MM.1S (cell line): ENCODE measurements around the gene RAI1.

ENCODE experiments used
- DNase-seq: peaks from one replicate; pipeline ENCODE4 v3.0.0-alpha.2; 2015
- H2AFZ ChIP-seq: fragments of 300-600 bp; sonication (generic); 2 replicates; pipeline ENCODE4 v1.6.0; 2016; ENCODE audit warnings: antibody characterized with exemption, low read length
- H3F3A ChIP-seq: fragments of 300-600 bp; sonication (generic); 2 replicates; pipeline ENCODE4 v1.6.1; 2016; ENCODE audit warnings: mild to moderate bottlenecking, antibody characterized with exemption, low read length, moderate library complexity, mixed read lengths; ENCODE audit not compliant: insufficient read depth
- H3K27ac ChIP-seq: fragments of 300-600 bp; sonication (generic); 2 replicates; pipeline ENCODE4 v1.5.1; 2016; ENCODE audit warnings: mild to moderate bottlenecking, low read length
- H3K27me3 ChIP-seq: fragments of 300-600 bp; sonication (generic); replicated peaks from 2 replicates; pipeline ENCODE4 v1.6.0; 2016; ENCODE audit warnings: low read length; ENCODE audit not compliant: insufficient read depth
- H3K36me3 ChIP-seq: fragments of 300-600 bp; sonication (generic); replicated peaks from 2 replicates; pipeline ENCODE4 v1.6.1; 2016; ENCODE audit warnings: mild to moderate bottlenecking, low read length, mixed read lengths; ENCODE audit not compliant: insufficient read depth
- H3K4me1 ChIP-seq: fragments of 300-600 bp; sonication (generic); 2 replicates; pipeline ENCODE4 v1.6.1; 2016; ENCODE audit warnings: low read length, mixed read lengths
- H3K4me2 ChIP-seq: fragments of 300-600 bp; sonication (generic); 2 replicates; pipeline ENCODE4 v1.6.0; 2016; ENCODE audit warnings: low read depth, low read length
- H3K4me3 ChIP-seq: fragments of 300-600 bp; sonication (generic); 2 replicates; pipeline ENCODE4 v1.5.1; 2016; ENCODE audit warnings: low read length, mixed read lengths
- H3K79me2 ChIP-seq: fragments of 300-600 bp; sonication (generic); 2 replicates; pipeline ENCODE4 v1.6.1; 2016; ENCODE audit warnings: mixed run types, low read length, mixed read lengths
- H3K9ac ChIP-seq: fragments of 300-600 bp; sonication (generic); 2 replicates; pipeline ENCODE4 v1.6.1; 2016; ENCODE audit warnings: low read length, mixed read lengths
- H3K9me2 ChIP-seq: fragments of 300-600 bp; sonication (generic); replicated peaks from 2 replicates; pipeline ENCODE4 v1.6.1; 2016; ENCODE audit warnings: mild to moderate bottlenecking, low read length, mixed read lengths; ENCODE audit not compliant: insufficient read depth
- H3K9me3 ChIP-seq: fragments of 300-600 bp; sonication (generic); replicated peaks from 2 replicates; pipeline ENCODE4 v1.6.1; 2016; ENCODE audit warnings: mild to moderate bottlenecking, low read length, mixed read lengths; ENCODE audit not compliant: insufficient read depth
- H4K20me1 ChIP-seq: fragments of 300-600 bp; sonication (generic); 2 replicates; pipeline ENCODE4 v1.6.1; 2016; ENCODE audit warnings: mild to moderate bottlenecking, low read length, moderate library complexity, mixed read lengths; ENCODE audit not compliant: insufficient read depth
- EZH2 ChIP-seq: fragments of 300-600 bp; sonication (generic); optimal IDR thresholded peaks from 2 replicates; pipeline ENCODE3; 2017; ENCODE audit warnings: low read depth, mild to moderate bottlenecking, antibody characterized with exemption, low read length, mixed read lengths
- EZH2phosphoT487 ChIP-seq: fragments of 300-600 bp; sonication (generic); IDR thresholded peaks from 2 replicates; pipeline ENCODE4 v1.6.1; 2018; ENCODE audit warnings: antibody characterized with exemption, low read length
- TF ChIP-seq, protein P1 (sequence below): fragments of 300-600 bp; sonication (generic); IDR thresholded peaks from 2 replicates; pipeline ENCODE4 v1.5.1; 2016; ENCODE audit warnings: antibody characterized with exemption, low read length, mixed read lengths

Gene RAI1

GRCh38 chr17:17831208-17832031, 150.2 kb downstream of the RAI1 start:
- H3K27me3 ChIP-seq, result no peaks in the 10 kb centered on the region
- no peak overlapping the region for H3K27ac ChIP-seq
- H3K4me1 ChIP-seq, result peaks cover 38% of the 10 kb centered on the region
- H3K4me3 ChIP-seq, result no peak overlapping the region
- H3K36me3 ChIP-seq, result no peaks in the 10 kb centered on the region
- peaks cover 21% of the 10 kb centered on the region for H3F3A ChIP-seq
- no peaks in the 10 kb centered on the region for H3K9me2 ChIP-seq
- no peaks in the 10 kb centered on the region for H3K9me3 ChIP-seq
- H3K4me2 ChIP-seq, result no peak overlapping the region
- no peak overlapping the region for H2AFZ ChIP-seq
- no peaks in the 10 kb centered on the region for H4K20me1 ChIP-seq
- no peak for TF ChIP-seq EZH2
- no peak for TF ChIP-seq EZH2phosphoT487
- TF ChIP-seq, protein P1, sequence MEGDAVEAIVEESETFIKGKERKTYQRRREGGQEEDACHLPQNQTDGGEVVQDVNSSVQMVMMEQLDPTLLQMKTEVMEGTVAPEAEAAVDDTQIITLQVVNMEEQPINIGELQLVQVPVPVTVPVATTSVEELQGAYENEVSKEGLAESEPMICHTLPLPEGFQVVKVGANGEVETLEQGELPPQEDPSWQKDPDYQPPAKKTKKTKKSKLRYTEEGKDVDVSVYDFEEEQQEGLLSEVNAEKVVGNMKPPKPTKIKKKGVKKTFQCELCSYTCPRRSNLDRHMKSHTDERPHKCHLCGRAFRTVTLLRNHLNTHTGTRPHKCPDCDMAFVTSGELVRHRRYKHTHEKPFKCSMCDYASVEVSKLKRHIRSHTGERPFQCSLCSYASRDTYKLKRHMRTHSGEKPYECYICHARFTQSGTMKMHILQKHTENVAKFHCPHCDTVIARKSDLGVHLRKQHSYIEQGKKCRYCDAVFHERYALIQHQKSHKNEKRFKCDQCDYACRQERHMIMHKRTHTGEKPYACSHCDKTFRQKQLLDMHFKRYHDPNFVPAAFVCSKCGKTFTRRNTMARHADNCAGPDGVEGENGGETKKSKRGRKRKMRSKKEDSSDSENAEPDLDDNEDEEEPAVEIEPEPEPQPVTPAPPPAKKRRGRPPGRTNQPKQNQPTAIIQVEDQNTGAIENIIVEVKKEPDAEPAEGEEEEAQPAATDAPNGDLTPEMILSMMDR, result no peak
- H3K9ac ChIP-seq, result no peak overlapping the region
- H3K79me2 ChIP-seq, result peaks cover 81% of the 10 kb centered on the region
- no peak for DNase-seq

DNA sequence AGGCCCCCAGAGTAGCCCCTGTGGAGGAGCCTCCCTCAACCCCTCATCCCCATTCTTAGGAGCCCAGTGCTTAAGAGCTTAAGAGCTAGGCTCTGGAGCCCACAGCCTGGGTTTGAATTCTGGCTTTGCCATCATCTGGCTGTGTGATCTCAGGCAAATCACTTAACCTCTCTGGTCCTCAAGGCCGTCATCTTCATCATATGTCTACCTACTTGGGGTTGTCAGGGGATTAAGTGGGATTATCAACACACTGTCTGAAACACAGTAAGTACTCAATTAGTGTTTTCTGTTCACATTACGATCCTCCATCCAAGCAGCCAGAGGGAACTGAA, 150.7 kb downstream of the RAI1 start:
- Histone ChIP-seq H3K4me2 (no peak overlapping the region), H4K20me1 (no peaks in the 10 kb centered on the region), H3K9me2 (no peaks in the 10 kb centered on the region), H2AFZ (no peak overlapping the region), H3K9me3 (no peaks in the 10 kb centered on the region), H3K4me3 (no peak overlapping the region), H3K36me3 (no peaks in the 10 kb centered on the region), H3K79me2 (peaks cover 75% of the 10 kb centered on the region), H3F3A (peaks cover 21% of the 10 kb centered on the region), H3K27me3 (no peaks in the 10 kb centered on the region), H3K27ac (no peak overlapping the region), H3K4me1 (peaks cover 39% of the 10 kb centered on the region), H3K9ac (no peak overlapping the region)
- TF ChIP-seq, protein P1, result no peak
- no peak for TF ChIP-seq EZH2
- no peak for TF ChIP-seq EZH2phosphoT487
- no peak for DNase-seq

- DNase-seq, result no peak
- Histone ChIP-seq H3K9ac (no peak overlapping the region; the same call in 1 of the 2 replicates), H3K27ac (peak overlapping the region; percentile 36; the same call in 1 of the 2 replicates), H4K20me1 (no peaks in the 10 kb centered on the region), H2AFZ (no peak overlapping the region), H3K36me3 (no peaks in the 10 kb centered on the region), H3K9me3 (no peaks in the 10 kb centered on the region), H3K27me3 (no peaks in the 10 kb centered on the region), H3F3A (peaks cover 21% of the 10 kb centered on the region), H3K79me2 (peaks cover 57% of the 10 kb centered on the region), H3K4me1 (peaks cover 50% of the 10 kb centered on the region), H3K9me2 (no peaks in the 10 kb centered on the region), H3K4me2 (peak overlapping the region; percentile 96; the same call in 1 of the 2 replicates), H3K4me3 (no peak overlapping the region)
- TF ChIP-seq EZH2 (no peak), EZH2phosphoT487 (no peak)
- TF ChIP-seq, protein P1, result no peak
These were observed 152.6 kb downstream of the RAI1 start for GRCh38 chr17:17833658-17834357.
